Posterior cingulate gyrus (tissue), 11 donors: ENCODE results near the gene SLC37A1.

Experiments used
- DNase-seq, 10 donors: peaks; one replicate each; pipeline versions ENCODE4 v3.0.0 to v3.0.0-alpha.2; 2020 to 2021; ENCODE audit warnings: mixed read lengths in 3 of 10
- intact Hi-C: fragments of 100-400 bp; cut with DNase I; formaldehyde crosslinking; loops from one replicate; pipeline ENCODE4 v1.15.1; 2023

The SLC37A1 gene

GRCh38 chr21:42539342-42539741 lies 25.7 kb downstream of the SLC37A1 start:
- peak in 3 of 10 donors; percentile 26 to 55 (median 42) for DNase-seq
- intact Hi-C loops, result loop anchor here (10.0 kb wide), 1 partner anchor 395 kb away; no protein-coding TSS in a partner anchor

- DNase-seq, result peak in 3 of 10 donors; percentile 11 to 57 (median 32)
- intact Hi-C loops, result loop anchor here (10.0 kb wide), 1 partner anchor 395 kb away; no protein-coding TSS in a partner anchor
These were observed 26.3 kb downstream of the SLC37A1 start for GRCh38 chr21:42539931-42540343.

GRCh38 chr21:42540396-42540795 lies 26.7 kb downstream of the SLC37A1 start:
- intact Hi-C loops, result no loop called here
- DNase-seq, result peak in 2 of 10 donors; percentile 20 to 55

GRCh38 chr21:42541174-42541573 lies 27.5 kb downstream of the SLC37A1 start:
- DNase-seq, result peak in 3 of 10 donors; percentile 48 to 68 (median 60)
- intact Hi-C loops, result no loop called here

- DNase-seq, result peak in 2 of 10 donors; percentile 12 to 27
- intact Hi-C loops, result no loop called here
These were observed 28.0 kb downstream of the SLC37A1 start for GRCh38 chr21:42541618-42542017.

GRCh38 chr21:42542196-42542595 lies 28.5 kb downstream of the SLC37A1 start:
- intact Hi-C loops, result no loop called here
- DNase-seq, result peak in 3 of 10 donors; percentile 39 to 81 (median 71)

- peak in 3 of 10 donors; percentile 32 to 76 (median 55) for DNase-seq
- intact Hi-C loops, result no loop called here
These were observed 28.9 kb downstream of the SLC37A1 start for GRCh38 chr21:42542596-42542995.

- intact Hi-C loops, result no loop called here
- peak in 3 of 10 donors; percentile 55 to 81 (median 68) for DNase-seq
These were observed 29.6 kb downstream of the SLC37A1 start for GRCh38 chr21:42543106-42543847.

GRCh38 chr21:42544544-42544943 lies 30.9 kb downstream of the SLC37A1 start:
- DNase-seq, result peak in 2 of 10 donors; percentile 52 to 53
- intact Hi-C loops, result no loop called here

- intact Hi-C loops, result no loop called here
- peak in 2 of 10 donors; percentile 20 to 29 for DNase-seq
These were observed 31.7 kb downstream of the SLC37A1 start for GRCh38 chr21:42545317-42545716.

GRCh38 chr21:42545745-42546144 lies 32.1 kb downstream of the SLC37A1 start:
- intact Hi-C loops, result no loop called here
- peak in 3 of 10 donors; percentile 17 to 55 (median 36) for DNase-seq

GRCh38 chr21:42546433-42546832 lies 32.8 kb downstream of the SLC37A1 start:
- intact Hi-C loops, result no loop called here
- peak in 3 of 10 donors; percentile 22 to 33 (median 27) for DNase-seq

- peak in 3 of 10 donors; percentile 16 to 78 (median 64) for DNase-seq
- intact Hi-C loops, result no loop called here
These were observed 33.6 kb downstream of the SLC37A1 start for GRCh38 chr21:42547001-42547905.

- peak in 2 of 10 donors; percentile 62 to 73 for DNase-seq
- intact Hi-C loops, result no loop called here
These were observed 34.3 kb downstream of the SLC37A1 start for GRCh38 chr21:42547906-42548365.

- peak in 3 of 10 donors; percentile 48 to 64 (median 55) for DNase-seq
- intact Hi-C loops, result no loop called here
These were observed 35.2 kb downstream of the SLC37A1 start for GRCh38 chr21:42548687-42549406.

- intact Hi-C loops, result no loop called here
- DNase-seq, result no peak
These were observed 37.2 kb downstream of the SLC37A1 start for GRCh38 chr21:42550817-42551216.

- peak in 3 of 10 donors; percentile 26 to 74 (median 45) for DNase-seq
- intact Hi-C loops, result no loop called here
These were observed 39.0 kb downstream of the SLC37A1 start for GRCh38 chr21:42552407-42553336.

GRCh38 chr21:42553435-42553834 lies 39.8 kb downstream of the SLC37A1 start:
- intact Hi-C loops, result no loop called here
- peak in 1 of 10 donors; percentile 6 for DNase-seq
